Omental fat pad (tissue), 4 donors: ENCODE data around the gene TRIM56. TPM values are rescaled to one million over a fixed set of nuclear protein-coding genes. Genes with fewer than 3 reads are reported as not detected.

Source experiments
- ATAC-seq: fragments of 150-250 bp; one replicate; pipeline ENCODE4 v1.9.1; 2016; ENCODE audit warnings: mild to moderate bottlenecking, moderate library complexity; ENCODE audit not compliant: low FRiP score
- DNase-seq: peaks from one replicate; pipeline ENCODE4 v3.0.0-alpha.2; 2019; ENCODE audit warnings: low spot score
- CTCF ChIP-seq, 3 donors: fragments of 450-650 bp; IDR thresholded peaks; one replicate each; pipeline ENCODE4 v1.5.1; 2016 to 2017; ENCODE audit warnings: antibody characterized with exemption in 3 of 3, mild to moderate bottlenecking in 3 of 3, moderate library complexity in 2 of 3
- total RNA-seq, 4 donors: library from RNA; depleted of rRNA; stranded (reverse); fragments of >200 nt; gene quantifications; one replicate each; pipeline ENCODE4 v1.1.0, GENCODE V29; 2016

TRIM56 gene
- total RNA-seq, 4 donors from 2014 or later: 14.1 to 41.1 (median 20.9) TPM

GRCh38 chr7:101093906-101094305, 8.6 kb downstream of the TRIM56 start:
- DNase-seq: no peak
- ATAC-seq: no peak
- no peak for TF ChIP-seq CTCF (IDR thresholded peaks at IDR 0.05)

GRCh38 chr7:101094376-101094775, 9.1 kb downstream of the TRIM56 start:
- ATAC-seq (no peak), DNase-seq (no peak)
- no peak for TF ChIP-seq CTCF (IDR thresholded peaks at IDR 0.05)

- no peak for DNase-seq
- ATAC-seq: peak; percentile 70
- peak in 1 of 3 donors; percentile 3 for TF ChIP-seq CTCF (IDR thresholded peaks at IDR 0.05)
Observed at GRCh38 chr7:101094791-101095375, 9.6 kb downstream of the TRIM56 start.

GRCh38 chr7:101096331-101096956, 11.2 kb downstream of the TRIM56 start:
- no peak for TF ChIP-seq CTCF (IDR thresholded peaks at IDR 0.05)
- ATAC-seq: no peak
- no peak for DNase-seq

- no peak for DNase-seq
- no peak for TF ChIP-seq CTCF (IDR thresholded peaks at IDR 0.05)
- ATAC-seq: no peak
Observed at GRCh38 chr7:101096957-101097347, 11.7 kb downstream of the TRIM56 start.

- TF ChIP-seq CTCF (IDR thresholded peaks at IDR 0.05): no peak
- no peak for DNase-seq
- ATAC-seq: no peak
Observed at GRCh38 chr7:101097561-101097960, 12.3 kb downstream of the TRIM56 start.
